ENCODE results near the gene ASH1L.
"Not testable (repeated sequence)": the region's sequence is repeated elsewhere in the genome, so short reads cannot be mapped to it uniquely, and the experiment has no call there.

The ASH1L gene

GRCh38 chr1:155522069-155522468, 40.5 kb downstream of the ASH1L start:
- Histone ChIP-seq H3K36me3 (ENCODE audit: control insufficient read depth, insufficient read depth, low read length) (no peaks in the 10 kb centered on the region), H3K4me3 (ENCODE audit: insufficient read depth, low read depth, low read length) (no peak overlapping the region), H3K27me3 (ENCODE audit: control insufficient read depth, insufficient read depth, low read length, poor library complexity, severe bottlenecking) (no peaks in the 10 kb centered on the region), H3K9me3 (ENCODE audit: control insufficient read depth, low read length) (no peaks in the 10 kb centered on the region), H3K27ac (ENCODE audit: insufficient read depth, low read depth, low read length, poor library complexity, severe bottlenecking) (no peak overlapping the region), H3K4me1 (ENCODE audit: control insufficient read depth, insufficient read depth, low read length) (no peaks in the 10 kb centered on the region)
- WGBS, 2 experiments: 94 to 100% methylated on average over 2 of the region's 2 CpGs

GRCh38 chr1:155518484-155518883, 44.1 kb downstream of the ASH1L start:
- Histone ChIP-seq H3K27me3 (ENCODE audit: control insufficient read depth, insufficient read depth, low read length, poor library complexity, severe bottlenecking) (no peaks in the 10 kb centered on the region), H3K4me3 (ENCODE audit: insufficient read depth, low read depth, low read length) (no peak overlapping the region), H3K9me3 (ENCODE audit: control insufficient read depth, low read length) (no peaks in the 10 kb centered on the region), H3K27ac (ENCODE audit: insufficient read depth, low read depth, low read length, poor library complexity, severe bottlenecking) (no peak overlapping the region), H3K36me3 (ENCODE audit: control insufficient read depth, insufficient read depth, low read length) (no peaks in the 10 kb centered on the region), H3K4me1 (ENCODE audit: control insufficient read depth, insufficient read depth, low read length) (no peaks in the 10 kb centered on the region)
- WGBS, 2 experiments: 81 to 87% methylated on average over 4 of the region's 4 CpGs

GRCh38 chr1:155514582-155515187, 47.9 kb downstream of the ASH1L start:
- Histone ChIP-seq H3K9me3 (ENCODE audit: control insufficient read depth, low read length) (no peaks in the 10 kb centered on the region), H3K27me3 (ENCODE audit: control insufficient read depth, insufficient read depth, low read length, poor library complexity, severe bottlenecking) (no peaks in the 10 kb centered on the region), H3K4me3 (ENCODE audit: insufficient read depth, low read depth, low read length) (no peak overlapping the region), H3K27ac (ENCODE audit: insufficient read depth, low read depth, low read length, poor library complexity, severe bottlenecking) (no peak overlapping the region), H3K36me3 (ENCODE audit: control insufficient read depth, insufficient read depth, low read length) (no peaks in the 10 kb centered on the region), H3K4me1 (ENCODE audit: control insufficient read depth, insufficient read depth, low read length) (no peaks in the 10 kb centered on the region)
- 95 to 96% methylated on average over 14 of the region's 14 CpGs for WGBS, 2 experiments

- Histone ChIP-seq H3K4me3 (ENCODE audit: insufficient read depth, low read depth, low read length) (no peak overlapping the region), H3K4me1 (ENCODE audit: control insufficient read depth, insufficient read depth, low read length) (no peaks in the 10 kb centered on the region)
- WGBS, 2 experiments: 93 to 94% methylated on average over 3 of the region's 3 CpGs
Observed at GRCh38 chr1:155513300-155513916, 49.2 kb downstream of the ASH1L start.

GRCh38 chr1:155511385-155511784, 51.2 kb downstream of the ASH1L start:
- not testable (repeated sequence) for H3K4me1 ChIP-seq (ENCODE audit: control insufficient read depth, insufficient read depth, low read length); H3K9me3 ChIP-seq (ENCODE audit: control insufficient read depth, low read length); H3K27me3 ChIP-seq (ENCODE audit: control insufficient read depth, insufficient read depth, low read length, poor library complexity, severe bottlenecking); H3K4me3 ChIP-seq (ENCODE audit: insufficient read depth, low read depth, low read length); H3K36me3 ChIP-seq (ENCODE audit: control insufficient read depth, insufficient read depth, low read length); H3K27ac ChIP-seq (ENCODE audit: insufficient read depth, low read depth, low read length, poor library complexity, severe bottlenecking)
- 89 to 95% methylated on average over 6 of the region's 6 CpGs for WGBS, 2 experiments

More at GRCh38 chr1:155513300-155513916, 49.2 kb downstream of the ASH1L start:
- Histone ChIP-seq H3K27me3 (ENCODE audit: control insufficient read depth, insufficient read depth, low read length, poor library complexity, severe bottlenecking) (no peaks in the 10 kb centered on the region), H3K9me3 (ENCODE audit: control insufficient read depth, low read length) (no peaks in the 10 kb centered on the region), H3K36me3 (ENCODE audit: control insufficient read depth, insufficient read depth, low read length) (no peaks in the 10 kb centered on the region), H3K27ac (ENCODE audit: insufficient read depth, low read depth, low read length, poor library complexity, severe bottlenecking) (no peak overlapping the region)

- Histone ChIP-seq H3K27me3 (ENCODE audit: control insufficient read depth, insufficient read depth, low read length, poor library complexity, severe bottlenecking) (no peaks in the 10 kb centered on the region), H3K36me3 (ENCODE audit: control insufficient read depth, insufficient read depth, low read length) (no peaks in the 10 kb centered on the region), H3K9me3 (ENCODE audit: control insufficient read depth, low read length) (no peaks in the 10 kb centered on the region), H3K4me3 (ENCODE audit: insufficient read depth, low read depth, low read length) (no peak overlapping the region), H3K27ac (ENCODE audit: insufficient read depth, low read depth, low read length, poor library complexity, severe bottlenecking) (no peak overlapping the region), H3K4me1 (ENCODE audit: control insufficient read depth, insufficient read depth, low read length) (no peaks in the 10 kb centered on the region)
- 91 to 94% methylated on average over 2 of the region's 2 CpGs for WGBS, 2 experiments
Observed at GRCh38 chr1:155509064-155509463, 53.5 kb downstream of the ASH1L start.

- 100% methylated on average over 2 of the region's 2 CpGs; no CpG with 5 or more reads in 1 of the 2 experiments for WGBS, 2 experiments
- no peak overlapping the region for H3K27ac ChIP-seq (ENCODE audit: insufficient read depth, low read depth, low read length, poor library complexity, severe bottlenecking)
- H3K9me3 ChIP-seq (ENCODE audit: control insufficient read depth, low read length): no peaks in the 10 kb centered on the region
- no peaks in the 10 kb centered on the region for H3K36me3 ChIP-seq (ENCODE audit: control insufficient read depth, insufficient read depth, low read length)
- no peak overlapping the region for H3K4me3 ChIP-seq (ENCODE audit: insufficient read depth, low read depth, low read length)
- H3K4me1 ChIP-seq (ENCODE audit: control insufficient read depth, insufficient read depth, low read length): no peaks in the 10 kb centered on the region
- no peaks in the 10 kb centered on the region for H3K27me3 ChIP-seq (ENCODE audit: control insufficient read depth, insufficient read depth, low read length, poor library complexity, severe bottlenecking)
Observed at GRCh38 chr1:155507945-155508344, 54.7 kb downstream of the ASH1L start.

- H3K4me3 ChIP-seq (ENCODE audit: insufficient read depth, low read depth, low read length); H3K27ac ChIP-seq (ENCODE audit: insufficient read depth, low read depth, low read length, poor library complexity, severe bottlenecking); H3K4me1 ChIP-seq (ENCODE audit: control insufficient read depth, insufficient read depth, low read length); H3K36me3 ChIP-seq (ENCODE audit: control insufficient read depth, insufficient read depth, low read length); H3K27me3 ChIP-seq (ENCODE audit: control insufficient read depth, insufficient read depth, low read length, poor library complexity, severe bottlenecking); H3K9me3 ChIP-seq (ENCODE audit: control insufficient read depth, low read length): not testable (repeated sequence)
- WGBS, 2 experiments: 79 to 98% methylated on average over 3 of the region's 3 CpGs
Observed at GRCh38 chr1:155505963-155506362, 56.6 kb downstream of the ASH1L start.

GRCh38 chr1:155504207-155504606, 58.4 kb downstream of the ASH1L start:
- 71 to 83% methylated on average over 5 of the region's 5 CpGs for WGBS, 2 experiments
- Histone ChIP-seq H3K27ac (ENCODE audit: insufficient read depth, low read depth, low read length, poor library complexity, severe bottlenecking) (no peak overlapping the region), H3K4me1 (ENCODE audit: control insufficient read depth, insufficient read depth, low read length) (no peaks in the 10 kb centered on the region), H3K4me3 (ENCODE audit: insufficient read depth, low read depth, low read length) (no peak overlapping the region), H3K9me3 (ENCODE audit: control insufficient read depth, low read length) (no peaks in the 10 kb centered on the region), H3K36me3 (ENCODE audit: control insufficient read depth, insufficient read depth, low read length) (no peaks in the 10 kb centered on the region), H3K27me3 (ENCODE audit: control insufficient read depth, insufficient read depth, low read length, poor library complexity, severe bottlenecking) (no peaks in the 10 kb centered on the region)

- whole genome bisulfite sequencing, 2 experiments: 79 to 81% methylated on average over 5 of the region's 5 CpGs
- H3K4me1 ChIP-seq (ENCODE audit: control insufficient read depth, insufficient read depth, low read length): no peaks in the 10 kb centered on the region
- no peak overlapping the region for H3K4me3 ChIP-seq (ENCODE audit: insufficient read depth, low read depth, low read length)
- no peak overlapping the region for H3K27ac ChIP-seq (ENCODE audit: insufficient read depth, low read depth, low read length, poor library complexity, severe bottlenecking)
- H3K27me3 ChIP-seq (ENCODE audit: control insufficient read depth, insufficient read depth, low read length, poor library complexity, severe bottlenecking): no peaks in the 10 kb centered on the region
- no peaks in the 10 kb centered on the region for H3K9me3 ChIP-seq (ENCODE audit: control insufficient read depth, low read length)
- H3K36me3 ChIP-seq (ENCODE audit: control insufficient read depth, insufficient read depth, low read length): no peaks in the 10 kb centered on the region
Observed at GRCh38 chr1:155499953-155500639, 62.5 kb downstream of the ASH1L start.
